GM18508 (cell line): ENCODE results near the gene OPRL1.

Experiments used
- ATAC-seq: cut with Tn5 transposase; IDR thresholded peaks from one replicate; pipeline ENCODE4 v1.9.1; 2021; ENCODE audit warnings: moderate number of reproducible peaks; ENCODE audit not compliant: insufficient read depth, unreplicated experiment

The OPRL1 gene

DNA sequence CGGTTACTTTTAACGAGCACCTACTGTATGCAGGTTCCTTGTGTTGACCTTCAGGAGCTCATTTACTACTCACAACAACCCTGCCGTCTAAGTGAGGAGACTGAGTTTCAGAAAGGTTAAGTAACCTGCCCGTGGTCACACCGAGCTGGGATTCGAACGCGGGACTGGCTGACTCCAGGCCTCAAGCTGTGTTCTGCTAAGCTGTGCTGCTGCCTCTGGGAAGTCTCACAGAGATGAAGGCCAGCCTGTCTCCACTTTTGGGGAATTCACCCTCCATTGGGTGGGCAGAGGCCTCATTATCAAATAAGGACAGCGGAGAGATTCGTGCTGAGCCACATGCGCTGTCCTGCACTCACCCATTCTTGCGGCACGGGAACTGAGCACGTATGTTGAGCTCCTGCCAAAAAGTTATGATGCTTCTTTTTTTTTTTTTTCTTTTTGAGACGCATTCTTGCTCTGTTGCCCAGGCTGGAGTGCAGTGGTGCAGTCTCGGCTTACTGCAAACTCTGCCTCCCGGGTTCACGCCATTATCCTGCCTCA is 58.5 kb downstream of the OPRL1 start:
- no peak for ATAC-seq

DNA sequence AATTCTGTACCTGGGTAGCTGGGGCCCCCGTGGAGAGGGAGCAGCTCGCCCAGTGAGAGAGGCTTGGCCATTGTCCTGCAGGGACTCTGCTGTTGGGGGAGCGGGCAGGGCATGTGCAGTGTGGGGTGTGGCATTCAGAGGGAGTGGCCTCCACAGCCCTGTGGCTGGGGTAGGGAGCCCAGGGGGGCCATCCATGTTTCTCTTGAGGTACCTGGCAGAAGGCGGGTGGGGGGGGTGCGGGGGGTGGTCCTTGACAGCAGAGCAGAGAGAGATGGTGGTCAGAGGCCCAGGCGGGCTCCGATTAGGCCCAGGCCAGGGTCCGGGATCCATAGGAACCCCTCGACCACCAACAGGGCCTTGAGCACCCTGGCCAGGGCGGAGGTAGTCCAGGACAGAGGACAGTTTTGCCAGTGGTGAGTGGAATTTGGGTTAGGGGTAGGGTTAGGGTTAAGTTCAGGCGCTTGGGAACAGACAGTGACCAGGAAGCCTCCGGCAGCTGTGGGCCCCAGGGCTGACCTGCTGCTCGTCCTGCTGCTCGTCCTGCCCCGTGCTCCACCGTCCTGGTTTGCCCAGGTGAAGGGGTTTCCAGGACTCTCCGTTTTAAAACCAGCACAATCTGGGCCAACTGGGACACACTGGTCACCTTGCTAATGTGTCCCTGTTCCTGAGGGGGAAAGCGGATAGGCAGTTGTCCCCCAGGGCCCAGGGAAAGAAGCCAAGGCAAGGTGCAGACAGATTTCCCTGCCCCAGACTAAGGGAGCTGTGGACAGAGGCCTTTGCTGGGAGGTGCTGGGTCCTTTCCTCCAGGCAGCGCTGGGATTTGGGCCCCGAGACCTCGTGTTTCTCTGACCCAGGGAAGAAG is 59.5 kb downstream of the OPRL1 start:
- ATAC-seq = no peak

DNA sequence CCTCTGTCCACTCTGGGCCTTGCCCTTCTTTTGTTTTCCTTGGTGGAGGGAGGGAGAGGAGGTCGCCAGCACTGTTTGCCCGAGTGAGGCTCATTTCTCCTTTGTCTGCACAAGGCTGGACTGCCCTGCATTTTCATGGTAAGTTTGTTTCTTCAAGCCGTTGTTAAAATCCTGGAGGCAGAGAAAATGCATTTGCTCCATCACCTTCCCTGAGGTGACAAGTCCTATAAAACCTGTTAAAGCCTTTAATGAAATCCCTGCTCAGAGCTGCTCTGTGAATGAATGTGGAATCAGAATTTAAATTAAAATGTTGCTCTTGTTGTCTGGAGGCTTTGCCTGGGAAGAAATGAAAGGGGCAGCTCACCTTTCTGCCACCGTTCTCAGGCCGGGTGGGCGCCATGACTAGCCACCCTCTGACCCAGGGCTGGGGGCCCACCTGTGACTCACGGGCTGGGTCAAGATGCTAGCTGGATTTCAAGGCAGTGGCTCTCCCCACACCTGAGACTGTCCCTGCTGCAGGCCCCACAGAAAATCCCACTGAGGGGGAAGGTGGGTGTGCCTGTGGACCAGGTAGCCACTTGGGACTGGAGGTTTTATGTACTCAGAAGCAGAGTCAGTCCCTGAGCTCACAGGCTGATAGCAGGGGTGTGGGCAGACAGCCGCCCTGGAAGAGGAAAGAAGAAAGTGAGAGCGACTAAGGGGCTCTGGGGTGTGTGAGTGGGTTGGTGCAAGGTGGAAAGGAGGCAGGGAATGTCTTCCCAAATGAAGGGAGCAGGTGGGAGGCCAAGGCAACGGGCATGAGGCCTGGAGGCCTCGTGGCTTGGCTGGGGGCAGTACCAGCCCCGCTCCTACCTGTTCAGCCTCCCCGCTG is 60.4 kb downstream of the OPRL1 start:
- no peak for ATAC-seq

DNA sequence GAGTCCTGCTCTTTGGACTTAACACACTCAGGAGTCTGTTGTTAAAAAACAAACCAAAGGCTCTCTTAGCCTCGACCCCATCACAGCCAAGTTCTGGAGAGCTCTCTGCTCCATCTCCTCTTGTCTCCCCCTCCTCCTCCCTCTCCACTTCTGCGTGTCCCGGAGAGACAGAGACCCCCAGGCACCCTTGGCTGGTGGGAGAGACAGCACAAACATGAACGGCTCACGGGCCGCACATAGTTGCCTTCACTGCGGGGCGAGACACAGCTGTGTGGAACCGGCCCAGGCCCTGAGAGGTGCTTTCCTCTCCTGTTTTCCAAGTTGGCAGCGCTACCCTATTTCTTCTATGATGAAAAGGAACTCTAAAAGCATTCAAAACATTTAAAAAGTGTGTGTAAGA is 61.1 kb downstream of the OPRL1 start:
- no peak for ATAC-seq

DNA sequence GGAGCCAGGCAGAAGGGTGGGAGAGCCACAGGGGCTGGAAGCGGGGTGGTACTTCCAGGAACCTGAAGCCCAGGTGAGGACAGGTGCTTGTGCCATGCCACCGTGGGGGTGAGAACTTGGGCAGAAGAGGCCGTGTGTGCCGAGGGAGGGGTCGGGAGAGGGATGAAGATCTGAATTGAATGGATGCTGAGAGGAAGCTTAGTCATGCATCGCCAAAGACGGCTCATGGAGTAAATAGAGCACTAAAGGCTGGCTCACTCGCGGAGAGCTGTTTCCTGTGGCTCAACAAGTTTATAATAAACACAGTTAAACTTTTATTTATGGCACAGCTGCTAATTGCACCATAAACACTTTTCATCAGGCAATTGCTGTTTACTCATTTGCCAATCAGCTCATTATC is 62.7 kb downstream of the OPRL1 start:
- ATAC-seq = no peak

DNA sequence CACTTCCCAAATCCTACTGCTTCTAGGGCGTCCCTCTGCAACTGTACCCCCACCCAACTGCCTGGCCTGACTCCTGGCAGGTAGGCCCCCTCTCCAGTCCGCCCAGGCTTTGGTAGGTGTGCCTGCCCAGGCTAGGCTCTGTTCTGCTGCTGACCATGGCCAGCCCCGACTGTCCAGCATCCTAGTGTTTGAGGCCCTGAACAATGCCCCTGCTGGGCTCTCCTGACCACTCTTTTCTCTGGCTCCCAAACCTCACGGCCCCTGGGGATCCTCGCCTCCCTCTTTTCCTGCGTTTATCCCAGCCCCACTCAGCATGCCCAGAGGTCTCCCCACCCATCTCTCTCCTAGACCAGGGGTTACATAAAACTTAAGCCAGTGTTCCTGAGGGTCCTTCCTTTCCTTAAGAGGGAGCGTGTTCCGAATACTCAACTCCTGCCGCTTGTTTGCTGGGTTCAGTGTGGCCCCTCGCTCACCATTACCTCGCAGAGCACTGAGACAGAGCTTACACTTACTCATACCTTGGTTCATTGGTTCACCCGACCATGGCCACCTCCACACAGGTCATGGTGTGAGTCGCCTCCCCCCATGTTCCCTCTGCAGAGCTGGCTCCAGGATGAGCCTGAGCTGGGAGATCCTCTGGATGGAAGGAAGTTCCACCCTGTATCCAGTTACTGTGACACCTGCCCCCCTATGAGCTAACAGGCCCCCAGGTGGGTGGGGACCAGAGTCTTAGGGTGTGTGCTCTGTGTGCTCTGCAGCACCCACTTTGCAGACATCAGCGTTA is 63.3 kb downstream of the OPRL1 start:
- ATAC-seq = no peak

DNA sequence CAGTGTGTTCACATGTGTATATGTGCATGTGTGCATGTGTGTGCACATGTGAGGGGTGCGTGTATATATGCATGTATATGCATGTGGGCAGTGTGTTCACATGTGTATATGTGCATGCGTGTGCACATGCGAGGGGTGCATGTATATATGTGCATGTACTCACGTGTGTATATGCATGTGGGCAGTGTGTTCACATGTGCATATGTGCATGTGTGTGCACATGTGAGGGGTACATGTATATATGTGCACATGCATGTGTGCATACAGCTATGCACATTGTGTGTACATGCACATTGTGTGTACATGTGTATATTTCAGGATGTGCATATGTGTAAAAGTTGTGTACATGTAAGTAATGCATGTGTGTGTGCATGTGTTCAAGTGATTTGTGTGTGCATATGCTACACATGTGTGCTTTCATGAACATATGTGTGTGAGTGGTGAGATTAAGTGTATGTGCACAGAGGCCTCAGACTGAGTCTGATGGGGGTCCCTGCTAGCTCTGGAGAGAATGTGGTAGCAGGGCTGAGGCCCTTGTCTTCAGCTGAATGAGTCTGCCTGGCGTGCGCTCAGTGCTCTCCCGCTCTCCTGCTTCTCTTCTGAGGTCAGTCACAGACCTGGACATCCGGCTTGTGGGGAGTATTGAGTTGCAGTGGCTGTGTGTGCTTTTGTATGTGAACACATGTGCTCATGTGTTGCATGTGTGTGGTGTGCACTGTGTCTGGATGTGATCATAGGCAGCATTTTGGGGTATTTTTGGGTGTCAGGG is 64.4 kb downstream of the OPRL1 start:
- ATAC-seq = no peak

DNA sequence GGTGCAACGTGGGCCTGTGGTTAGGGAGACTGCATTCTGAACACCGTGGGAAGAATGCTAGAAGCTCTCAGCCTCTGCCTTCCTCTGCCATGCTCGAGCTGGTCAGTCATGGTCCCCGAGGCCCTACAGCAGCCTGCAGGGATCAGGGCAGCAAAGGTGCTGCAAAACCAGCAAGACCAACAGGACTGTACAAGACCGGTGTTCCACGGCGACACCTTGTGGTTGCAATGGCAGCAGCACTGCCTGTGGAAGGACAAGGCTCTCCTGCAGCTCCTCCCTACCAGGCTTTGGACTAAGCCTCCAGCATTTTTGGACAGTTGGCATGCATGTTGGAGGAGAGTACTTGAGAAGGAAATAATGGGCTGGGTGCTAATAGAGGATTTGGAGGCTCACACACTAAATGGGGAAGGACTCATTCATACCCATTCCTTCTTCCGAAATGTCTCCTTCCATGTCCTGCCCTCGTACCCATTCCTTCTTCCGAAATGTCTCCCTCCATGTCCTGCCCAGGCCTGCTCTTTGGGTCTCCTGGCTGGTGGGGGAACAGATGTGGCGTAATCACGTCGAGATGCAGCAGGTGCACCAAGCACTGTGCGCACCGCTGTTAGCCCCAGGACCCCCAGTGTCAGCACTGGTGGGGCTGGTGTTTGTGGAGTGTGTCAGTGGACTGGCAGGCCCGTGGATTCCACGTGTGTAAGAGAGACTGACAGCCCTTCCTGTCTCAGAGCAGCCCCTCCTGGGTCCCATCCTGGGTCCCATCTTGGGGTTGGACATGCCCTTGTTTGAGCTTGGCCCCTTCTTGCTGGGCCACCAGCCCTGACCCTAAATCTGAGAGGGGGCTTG is 65.8 kb downstream of the OPRL1 start:
- no peak for ATAC-seq

DNA sequence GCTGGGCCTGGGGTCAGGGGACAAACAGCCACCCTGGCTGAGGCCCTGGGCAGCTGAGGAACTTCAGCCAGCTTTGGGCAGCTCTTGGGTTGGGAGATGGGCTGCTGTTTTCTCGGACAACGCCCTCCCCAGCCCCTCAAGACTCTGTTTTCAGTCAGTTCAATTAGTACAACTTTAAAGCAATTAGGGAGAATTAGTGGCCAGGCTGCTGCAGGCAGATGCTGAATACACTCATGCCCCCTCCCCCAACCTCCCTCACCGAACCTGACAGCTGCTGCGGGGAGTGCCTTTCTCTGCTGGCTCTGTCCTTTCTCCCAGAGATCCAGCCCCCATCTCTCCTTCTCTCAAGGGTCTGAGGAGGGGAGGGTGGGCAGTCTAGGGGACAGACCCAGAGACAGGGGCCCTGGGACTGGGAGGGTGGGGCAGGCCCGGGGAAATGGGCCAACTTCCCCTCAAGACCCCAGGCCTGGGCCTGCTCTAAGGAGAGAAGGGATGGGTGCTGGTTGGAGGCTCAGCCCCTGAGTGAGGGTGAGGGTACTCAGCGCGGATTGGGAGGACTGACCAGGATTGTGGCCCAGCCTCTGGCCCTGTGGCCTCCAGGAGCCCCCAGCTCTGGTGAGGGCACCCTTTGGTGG is 66.5 kb downstream of the OPRL1 start:
- ATAC-seq = no peak

DNA sequence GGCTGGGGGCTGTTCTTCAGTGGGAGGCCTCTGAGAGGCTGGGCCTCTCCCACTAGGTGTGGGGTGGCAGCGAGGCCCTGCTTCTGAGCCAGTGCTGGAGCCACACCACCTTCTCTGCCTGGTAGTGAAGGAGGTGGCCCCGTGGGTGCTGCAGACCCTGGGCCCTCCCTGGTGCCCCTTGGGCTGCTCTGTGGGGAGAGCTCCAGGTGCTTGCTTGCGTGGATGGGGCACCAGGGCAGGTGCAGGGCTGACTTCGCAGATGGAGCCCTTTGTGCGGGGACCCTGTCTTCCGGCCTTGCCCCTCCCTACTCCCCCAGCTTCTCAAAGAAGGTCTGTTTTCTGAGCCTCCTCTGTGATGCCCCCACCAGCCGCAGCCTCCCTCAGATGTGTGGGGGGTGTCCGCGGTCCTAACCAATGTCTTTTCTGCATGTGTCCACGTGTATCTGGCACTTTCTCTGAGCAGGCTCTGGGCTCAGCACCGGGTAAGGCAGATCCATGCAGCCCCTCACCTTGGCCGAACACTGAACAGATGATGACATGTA is 67.1 kb downstream of the OPRL1 start:
- no peak for ATAC-seq

DNA sequence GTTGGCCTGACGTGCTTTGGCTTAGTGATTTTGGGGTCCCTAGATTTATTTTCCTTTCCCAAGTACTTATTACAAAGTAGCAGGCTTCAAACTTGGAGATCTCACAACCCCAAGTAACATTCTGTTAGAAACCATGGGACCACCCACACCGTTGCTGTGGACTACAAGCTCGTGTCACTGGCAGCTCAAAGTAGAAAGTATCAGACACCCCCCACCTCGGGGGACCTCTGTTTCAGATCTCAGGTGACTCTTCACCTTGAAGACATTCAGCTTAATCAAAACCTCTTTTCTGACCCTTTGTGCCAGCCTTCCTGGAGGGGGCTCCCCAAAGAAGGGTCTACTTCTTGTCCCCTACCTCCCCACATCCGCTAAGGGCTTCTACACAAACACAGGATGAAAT is 68.7 kb downstream of the OPRL1 start:
- no peak for ATAC-seq

DNA sequence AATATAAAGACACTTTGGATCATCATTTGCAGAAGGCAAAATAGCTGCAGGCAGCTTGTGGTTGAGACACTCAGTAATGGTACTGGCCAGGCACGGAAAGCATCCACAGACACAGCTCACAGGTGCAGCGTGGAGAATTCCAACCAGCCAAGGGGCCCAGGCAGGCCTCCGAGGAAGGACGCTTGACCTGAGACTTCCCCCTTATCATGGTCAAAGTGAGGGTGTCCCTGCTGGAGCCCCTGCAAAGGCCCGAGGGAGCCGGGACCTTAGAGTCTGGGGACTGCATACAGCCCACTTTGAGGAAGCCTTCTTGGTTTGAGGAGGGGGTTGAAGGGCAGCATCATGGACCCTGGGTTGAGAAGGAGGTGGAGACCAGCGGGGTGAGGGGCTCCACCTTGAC is 69.3 kb downstream of the OPRL1 start:
- no peak for ATAC-seq

DNA sequence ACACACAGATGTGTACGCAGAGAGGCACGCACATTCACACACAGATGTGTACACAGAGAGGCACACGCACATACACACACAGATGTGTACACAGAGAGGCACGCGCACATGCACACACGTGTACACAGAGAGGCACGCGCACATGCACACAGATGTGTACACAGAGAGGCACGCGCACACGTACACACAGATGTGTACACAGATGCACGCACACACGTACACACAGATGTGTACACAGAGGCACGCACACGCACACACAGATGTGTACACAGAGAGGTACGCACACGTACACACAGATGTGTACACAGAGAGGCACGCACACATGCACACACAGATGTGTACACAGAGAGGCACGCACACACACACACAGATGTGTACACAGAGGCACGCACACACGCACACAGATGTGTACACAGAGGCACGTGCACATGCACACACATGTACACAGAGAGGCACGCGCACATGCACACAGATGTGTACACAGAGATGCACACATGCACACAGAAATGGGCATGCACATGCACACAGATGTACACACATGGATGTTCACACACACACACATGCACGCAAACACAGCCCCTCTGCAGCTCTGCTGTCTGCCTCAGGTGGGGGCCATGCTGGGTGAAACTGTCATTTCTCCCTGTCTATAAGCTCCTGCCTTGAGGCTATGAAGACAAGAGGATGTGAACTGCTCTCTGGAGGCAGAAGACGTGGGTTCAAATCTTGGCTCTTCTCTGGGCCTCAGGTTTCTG is 70.1 kb downstream of the OPRL1 start:
- no peak for ATAC-seq
